ENCODE results near the gene CPVL. TPM values are rescaled to one million over a fixed set of nuclear protein-coding genes. Genes with fewer than 3 reads are reported as not detected.

CPVL gene
- total RNA-seq, 1 donor from 2014 or later, result 5.0 TPM

GRCh38 chr7:29053105-29053872 lies 93.0 kb downstream of the CPVL start:
- no peak for ATAC-seq
- DNase-seq (ENCODE audit: low spot score), result no peak

DNA sequence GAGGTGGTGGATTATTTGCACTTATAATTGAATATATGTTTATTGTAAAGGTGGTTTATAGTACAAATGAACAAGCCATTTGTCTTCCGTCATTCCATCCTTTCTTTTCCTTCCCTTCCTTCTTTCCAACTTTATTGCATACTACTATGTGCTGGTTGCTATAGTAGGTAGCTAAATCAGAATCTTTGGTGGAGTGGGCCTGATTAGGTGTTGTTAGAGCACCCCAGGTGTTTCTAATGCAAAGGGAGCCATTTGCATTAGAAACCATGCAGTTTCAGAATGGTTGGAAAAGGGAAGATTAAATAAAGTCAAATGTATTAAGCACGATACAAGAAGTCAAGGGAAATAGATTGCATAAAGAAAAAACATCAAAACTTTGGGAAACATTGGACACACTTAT lies 99.4 kb downstream of the CPVL start:
- ATAC-seq, result no peak
- no peak for DNase-seq (ENCODE audit: low spot score)

GRCh38 chr7:29045258-29046086 lies 100.9 kb downstream of the CPVL start:
- no peak for DNase-seq (ENCODE audit: low spot score)
- no peak for ATAC-seq

- no peak for DNase-seq (ENCODE audit: low spot score)
Observed at GRCh38 chr7:29044554-29044953, 101.8 kb downstream of the CPVL start.

DNA sequence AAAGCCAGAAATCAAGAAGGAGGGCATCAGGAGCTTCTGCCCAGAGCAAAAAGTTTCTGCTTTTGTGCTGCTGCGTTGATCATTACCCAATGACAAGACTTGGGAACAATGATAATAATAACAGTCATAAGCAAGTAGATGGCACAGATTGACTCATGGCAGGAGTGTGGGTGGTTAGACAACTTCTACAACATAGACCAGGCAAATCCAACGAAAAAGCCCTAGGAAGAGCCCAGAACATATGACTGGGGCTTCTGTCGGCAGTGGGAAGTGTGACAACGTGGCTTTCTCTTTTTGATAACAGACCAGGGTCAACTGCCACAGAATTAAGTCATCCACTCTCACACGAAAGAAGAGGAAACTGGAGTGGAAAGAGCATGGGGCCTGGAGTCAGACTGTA lies 102.8 kb downstream of the CPVL start:
- DNase-seq (ENCODE audit: low spot score) (no peak), ATAC-seq (no peak)

More at GRCh38 chr7:29044554-29044953, 101.8 kb downstream of the CPVL start:
- ATAC-seq, result no peak

DNA sequence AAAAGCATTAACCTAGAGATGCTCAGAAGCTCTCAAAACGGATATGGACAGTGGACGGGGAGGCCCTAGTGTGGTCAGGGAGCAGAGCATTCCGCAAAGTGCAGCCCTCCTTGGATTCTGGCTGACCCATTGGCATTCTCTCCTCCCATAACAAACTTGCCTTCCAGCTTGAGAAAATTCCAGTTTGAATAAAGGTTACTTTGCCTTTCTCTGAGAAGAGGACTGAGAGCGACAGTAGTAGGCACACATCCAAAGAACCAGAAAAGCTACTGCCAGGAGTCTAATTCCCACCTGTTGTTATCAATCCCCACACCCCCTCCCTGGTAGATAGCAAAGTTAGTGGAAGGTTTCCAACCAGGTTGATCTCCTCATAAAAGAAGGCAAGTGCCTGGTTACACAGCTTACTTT lies 103.5 kb downstream of the CPVL start:
- DNase-seq (ENCODE audit: low spot score) (no peak), ATAC-seq (no peak)

DNA sequence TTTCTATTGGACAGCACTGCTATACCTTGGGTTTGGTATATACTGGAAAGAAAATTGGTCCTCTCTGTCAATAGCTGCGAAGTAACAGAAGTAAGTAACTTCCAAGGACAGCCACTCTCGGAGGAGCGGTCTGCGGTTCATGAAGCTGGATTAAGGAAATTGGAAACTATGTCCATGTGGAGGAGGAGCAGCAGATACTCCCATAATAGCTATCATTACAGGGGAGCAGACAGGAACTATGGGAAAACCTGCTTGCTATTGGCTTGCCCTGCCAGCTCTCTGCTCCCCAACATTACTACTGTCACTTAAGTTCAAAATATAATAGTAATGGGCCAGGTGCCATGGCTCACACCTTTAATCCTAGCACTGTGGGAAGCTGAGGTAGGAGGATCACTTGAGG lies 104.3 kb downstream of the CPVL start:
- DNase-seq (ENCODE audit: low spot score), result no peak
- ATAC-seq, result no peak

- no peak for ATAC-seq
- no peak for DNase-seq (ENCODE audit: low spot score)
Observed at GRCh38 chr7:29040579-29040925, 105.8 kb downstream of the CPVL start.

- ATAC-seq (no peak), DNase-seq (ENCODE audit: low spot score) (no peak)
Observed at GRCh38 chr7:29039821-29040578, 106.3 kb downstream of the CPVL start.

- ATAC-seq (no peak), DNase-seq (ENCODE audit: low spot score) (no peak)
Observed at GRCh38 chr7:29038463-29038862, 107.9 kb downstream of the CPVL start.

DNA sequence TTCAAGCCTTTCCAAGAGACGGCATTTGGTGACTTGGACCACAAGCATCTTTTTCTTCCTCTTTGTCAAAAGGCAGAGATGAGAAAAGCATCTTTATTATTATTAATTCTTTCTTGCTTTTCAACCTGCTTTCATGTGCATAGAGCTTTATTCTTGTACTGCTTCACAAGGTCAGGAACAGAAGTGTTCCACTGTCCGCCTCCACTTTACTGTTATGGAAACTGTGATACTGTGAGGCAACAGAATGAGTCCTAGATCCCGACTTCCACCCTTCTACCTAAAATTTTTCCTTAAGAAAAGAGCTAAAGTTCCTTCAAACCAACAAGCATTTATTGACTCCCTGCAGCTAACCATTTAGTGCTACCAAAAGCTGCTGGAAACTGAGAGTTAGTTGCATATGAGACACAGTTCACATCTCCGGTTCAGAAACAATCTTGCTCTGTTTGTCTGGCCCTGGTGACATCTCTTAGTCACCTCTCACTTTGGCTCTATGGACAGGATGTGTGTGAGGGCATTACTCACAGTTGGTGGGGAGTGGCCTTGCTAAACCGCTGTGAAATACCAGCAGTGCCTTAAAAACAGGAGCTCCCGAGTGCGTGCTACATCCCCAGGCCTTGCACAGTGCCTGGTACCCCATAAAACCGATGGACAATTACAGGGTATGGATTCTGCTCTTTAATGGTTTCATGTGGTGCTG lies 111.1 kb downstream of the CPVL start:
- ATAC-seq, result no peak

DNA sequence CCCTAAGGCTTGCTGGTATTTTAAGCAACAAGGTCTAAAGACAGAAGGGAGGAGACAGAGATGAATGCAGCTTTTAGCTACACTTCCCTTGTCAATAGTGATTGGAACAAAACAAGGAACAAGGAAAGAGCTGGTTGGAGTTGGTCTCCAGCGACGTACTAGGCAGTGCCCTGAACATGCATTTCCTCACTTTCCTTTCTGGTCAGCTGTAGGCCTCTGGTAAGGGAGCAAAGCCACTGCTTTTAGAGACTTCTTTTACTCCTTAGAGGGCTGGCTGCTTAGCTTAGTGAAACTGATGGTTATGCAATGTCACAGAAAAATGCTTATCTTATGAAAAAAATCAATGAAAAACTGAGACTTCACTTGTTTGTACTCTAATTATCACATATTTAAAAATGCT lies 112.8 kb downstream of the CPVL start:
- no peak for DNase-seq (ENCODE audit: low spot score)
- ATAC-seq, result no peak

More for the DNA sequence above, 111.1 kb downstream of the CPVL start:
- DNase-seq (ENCODE audit: low spot score), result no peak

GRCh38 chr7:29032146-29032545 lies 114.2 kb downstream of the CPVL start:
- ATAC-seq (no peak), DNase-seq (ENCODE audit: low spot score) (no peak)

GRCh38 chr7:29030781-29031275 lies 115.5 kb downstream of the CPVL start:
- no peak for ATAC-seq
- no peak for DNase-seq (ENCODE audit: low spot score)

- ATAC-seq (no peak), DNase-seq (ENCODE audit: low spot score) (no peak)
Observed at GRCh38 chr7:29022291-29022988, 123.9 kb downstream of the CPVL start.

- no peak for DNase-seq (ENCODE audit: low spot score)
- no peak for ATAC-seq
Observed at GRCh38 chr7:29019896-29020295, 126.4 kb downstream of the CPVL start.

- DNase-seq (ENCODE audit: low spot score), result no peak
- no peak for ATAC-seq
Observed at GRCh38 chr7:29019387-29019786, 127.0 kb downstream of the CPVL start.

GRCh38 chr7:29017713-29018112 lies 128.6 kb downstream of the CPVL start:
- ATAC-seq (no peak), DNase-seq (ENCODE audit: low spot score) (no peak)

DNA sequence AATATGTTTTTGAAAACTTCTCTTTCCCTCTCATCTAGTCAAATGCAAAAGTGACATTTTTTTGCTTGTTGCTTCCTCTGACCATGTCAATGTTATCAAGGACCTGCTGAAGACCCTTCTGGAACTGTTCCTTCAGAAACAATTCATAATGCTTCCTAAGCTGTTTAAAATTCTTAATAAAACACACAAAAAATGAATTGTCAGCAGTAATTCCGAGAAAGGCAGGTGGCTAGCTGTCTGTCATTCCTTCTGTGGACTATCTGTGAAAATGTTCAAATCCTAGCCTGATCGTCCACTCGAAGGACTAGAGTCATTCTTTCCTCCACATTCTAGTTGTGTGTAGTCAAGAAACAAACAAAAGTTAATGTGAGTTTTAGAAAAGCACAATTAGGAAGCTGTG lies 131.6 kb downstream of the CPVL start:
- no peak for DNase-seq (ENCODE audit: low spot score)
- no peak for ATAC-seq

- DNase-seq (ENCODE audit: low spot score), result no peak
- no peak for ATAC-seq
Observed at GRCh38 chr7:29013931-29014330, 132.4 kb downstream of the CPVL start.
